HFF-Myc (cell line): ENCODE data around the gene CTNNA3.

Experiments
- DNase-seq: peaks from one replicate; pipeline ENCODE4 v3.0.0-alpha.2; 2011; ENCODE audit warnings: low read depth; ENCODE audit errors: extremely low read depth
- H3K4me3 ChIP-seq: replicated peaks from 2 replicates; pipeline ENCODE4 v1.5.1; 2011; ENCODE audit warnings: low read depth, mild to moderate bottlenecking, control low read depth, low read length
- TF ChIP-seq, protein P1 (sequence below): IDR thresholded peaks from 2 replicates; pipeline ENCODE4 v1.5.1; 2012; ENCODE audit warnings: mild to moderate bottlenecking, low read depth, low read length, control low read depth; ENCODE audit errors: missing control alignments

Gene CTNNA3

DNA sequence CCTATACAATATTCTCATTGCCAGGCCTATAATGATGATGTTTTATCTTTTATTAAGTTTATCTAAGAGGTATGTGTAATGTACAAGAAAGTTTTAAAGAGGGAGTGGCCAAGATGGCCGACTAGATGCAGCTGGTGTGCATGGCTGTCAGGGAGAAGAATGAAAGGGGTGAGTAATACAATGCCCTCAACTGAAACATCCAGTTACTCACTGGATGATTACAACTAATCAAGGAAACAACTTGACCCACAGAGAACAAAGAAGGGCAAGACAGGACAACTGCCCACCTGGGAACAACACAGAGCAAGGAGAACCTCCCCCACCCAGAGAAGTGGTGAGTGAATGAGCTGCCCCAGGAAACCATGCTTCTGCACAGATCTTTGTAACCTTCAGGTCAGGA lies 1650.1 kb downstream of the CTNNA3 start:
- H3K4me3 ChIP-seq = no peak overlapping the region
- TF ChIP-seq, protein P1, sequence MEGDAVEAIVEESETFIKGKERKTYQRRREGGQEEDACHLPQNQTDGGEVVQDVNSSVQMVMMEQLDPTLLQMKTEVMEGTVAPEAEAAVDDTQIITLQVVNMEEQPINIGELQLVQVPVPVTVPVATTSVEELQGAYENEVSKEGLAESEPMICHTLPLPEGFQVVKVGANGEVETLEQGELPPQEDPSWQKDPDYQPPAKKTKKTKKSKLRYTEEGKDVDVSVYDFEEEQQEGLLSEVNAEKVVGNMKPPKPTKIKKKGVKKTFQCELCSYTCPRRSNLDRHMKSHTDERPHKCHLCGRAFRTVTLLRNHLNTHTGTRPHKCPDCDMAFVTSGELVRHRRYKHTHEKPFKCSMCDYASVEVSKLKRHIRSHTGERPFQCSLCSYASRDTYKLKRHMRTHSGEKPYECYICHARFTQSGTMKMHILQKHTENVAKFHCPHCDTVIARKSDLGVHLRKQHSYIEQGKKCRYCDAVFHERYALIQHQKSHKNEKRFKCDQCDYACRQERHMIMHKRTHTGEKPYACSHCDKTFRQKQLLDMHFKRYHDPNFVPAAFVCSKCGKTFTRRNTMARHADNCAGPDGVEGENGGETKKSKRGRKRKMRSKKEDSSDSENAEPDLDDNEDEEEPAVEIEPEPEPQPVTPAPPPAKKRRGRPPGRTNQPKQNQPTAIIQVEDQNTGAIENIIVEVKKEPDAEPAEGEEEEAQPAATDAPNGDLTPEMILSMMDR = no peak
- no peak for DNase-seq

DNA sequence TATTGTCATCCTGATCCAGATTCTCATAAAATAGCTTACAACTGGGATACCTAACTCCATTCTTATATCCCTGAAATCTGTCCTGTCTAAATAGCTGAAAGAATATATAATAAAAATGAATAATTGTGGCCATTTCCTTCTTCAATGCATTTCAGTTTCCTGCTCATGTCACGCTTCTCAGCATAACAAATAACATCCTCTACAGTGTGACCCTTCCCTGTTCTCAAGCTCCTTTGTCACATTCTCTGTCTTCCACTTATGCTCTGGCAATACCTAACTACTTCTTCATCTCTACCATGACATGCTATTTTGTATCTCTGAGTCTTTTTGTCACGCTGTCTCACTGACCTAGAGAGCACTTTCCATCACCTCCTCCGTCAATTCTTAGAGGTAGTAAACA lies 1654.2 kb downstream of the CTNNA3 start:
- DNase-seq = no peak
- TF ChIP-seq, protein P1 = no peak
- H3K4me3 ChIP-seq = no peak overlapping the region

DNA sequence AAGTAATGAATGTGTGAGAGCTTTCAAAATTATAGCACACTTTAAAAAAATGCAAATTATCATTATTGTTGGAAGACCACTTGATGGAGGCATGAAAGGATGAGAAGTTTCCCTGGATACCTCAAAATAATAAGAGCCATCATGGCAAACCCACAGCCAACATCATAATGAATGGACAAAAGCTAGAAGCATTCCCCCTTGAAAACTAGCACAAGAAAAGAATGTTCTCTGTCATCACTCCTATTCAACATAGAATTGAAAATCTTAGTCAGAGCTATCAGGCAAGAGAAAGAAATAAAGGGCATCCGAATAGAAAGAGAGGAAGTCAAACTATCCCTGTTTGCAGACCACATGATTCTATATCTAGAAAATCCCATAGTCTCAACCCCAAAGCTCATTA lies 1657.4 kb downstream of the CTNNA3 start:
- TF ChIP-seq, protein P1 = no peak
- no peak overlapping the region for H3K4me3 ChIP-seq
- DNase-seq = no peak

DNA sequence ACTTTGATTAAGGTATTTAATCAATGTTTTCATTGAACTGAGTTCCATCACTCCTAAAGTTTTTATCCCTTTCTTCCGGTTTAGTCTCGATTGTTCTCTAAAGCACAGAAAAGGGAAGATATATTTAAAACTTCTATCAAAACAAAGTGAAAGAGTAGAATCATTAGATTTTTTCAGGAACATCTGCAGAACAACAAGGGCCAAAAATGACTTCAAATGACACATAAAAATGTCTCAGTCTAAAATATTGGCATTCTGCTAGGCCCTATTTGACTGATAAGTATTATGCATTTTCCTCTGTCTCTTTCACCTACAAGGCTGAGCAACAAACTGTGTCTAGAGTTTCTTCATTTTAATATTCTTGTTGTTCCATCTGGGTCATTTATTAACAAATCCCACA lies 1669.7 kb downstream of the CTNNA3 start:
- H3K4me3 ChIP-seq = no peak overlapping the region
- no peak for DNase-seq
- TF ChIP-seq, protein P1 = no peak

DNA sequence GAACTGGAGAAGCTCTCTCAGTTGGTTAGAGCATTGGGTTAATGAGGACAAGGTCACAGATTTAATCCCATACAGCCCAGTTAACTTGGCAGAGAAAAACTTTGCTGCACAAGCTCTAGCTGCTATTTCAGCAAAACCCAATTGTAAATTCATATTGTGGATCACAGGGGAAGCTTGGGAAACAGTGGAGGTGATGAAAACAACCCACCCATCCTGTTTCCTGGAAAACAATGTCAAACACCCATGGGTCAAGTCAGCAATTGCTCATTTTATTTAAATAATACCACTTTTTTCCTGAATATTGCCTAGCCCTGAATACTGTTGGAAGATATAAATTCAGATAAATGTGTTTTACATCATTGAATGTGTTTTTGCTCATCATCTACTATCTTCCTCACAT lies 1670.8 kb downstream of the CTNNA3 start:
- DNase-seq = no peak
- TF ChIP-seq, protein P1 = no peak
- no peak overlapping the region for H3K4me3 ChIP-seq

DNA sequence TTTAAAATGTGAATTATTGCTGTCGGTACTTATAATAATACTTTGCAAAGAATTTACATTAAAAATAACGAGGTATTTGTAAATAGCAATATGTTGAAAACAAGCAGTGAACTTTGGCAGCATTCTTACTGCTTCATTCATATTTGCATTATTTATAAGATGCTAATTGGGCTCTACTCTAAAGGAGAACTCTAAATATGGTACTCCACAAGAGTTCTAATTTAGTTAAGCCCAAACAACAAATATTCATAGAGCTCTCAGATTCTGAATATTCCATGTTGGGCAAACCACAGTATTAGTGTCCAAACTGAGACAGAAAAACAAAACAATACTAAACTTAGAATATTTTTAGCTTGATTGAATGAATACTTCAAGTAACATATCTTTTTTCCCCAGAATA lies 1674.6 kb downstream of the CTNNA3 start:
- TF ChIP-seq, protein P1 = no peak
- no peak for DNase-seq
- no peak overlapping the region for H3K4me3 ChIP-seq

DNA sequence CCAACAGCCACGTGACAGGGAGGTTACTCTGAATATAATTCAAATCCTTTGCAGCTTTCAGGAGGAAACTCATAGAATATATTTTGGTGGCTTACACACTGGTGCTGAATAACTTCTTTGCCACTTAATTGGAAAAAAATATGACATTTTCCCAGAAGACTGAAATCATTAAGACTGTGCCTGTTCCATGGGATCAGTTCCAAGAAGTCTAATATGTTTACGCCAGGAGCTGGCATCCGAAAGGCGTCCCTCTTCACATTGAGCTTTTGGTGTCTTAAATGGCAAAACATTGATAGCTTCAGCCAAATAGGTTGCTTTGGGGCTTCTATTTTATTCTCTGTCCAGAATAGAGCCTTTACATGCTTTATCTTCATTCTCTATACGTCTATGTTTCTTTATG lies 1687.8 kb downstream of the CTNNA3 start:
- DNase-seq = no peak
- no peak overlapping the region for H3K4me3 ChIP-seq
- TF ChIP-seq, protein P1 = no peak
